Activated CD4-positive, alpha-beta T cell treated with anti-CD3 and anti-CD28 coated beads, Interleukin-2, amount 50 U/mL, for 24 hours (primary cell): ENCODE data around the gene FA2H.
"Not testable (repeated sequence)": the region's sequence is repeated elsewhere in the genome, so short reads cannot be mapped to it uniquely, and the experiment has no call there.

ENCODE experiments used
- DNase-seq, 2 donors: peaks; one replicate each; pipeline ENCODE4 v3.0.0-alpha.2; 2020; ENCODE audit warnings: low read depth in 1 of 2, low spot score in 1 of 2

FA2H gene

DNA sequence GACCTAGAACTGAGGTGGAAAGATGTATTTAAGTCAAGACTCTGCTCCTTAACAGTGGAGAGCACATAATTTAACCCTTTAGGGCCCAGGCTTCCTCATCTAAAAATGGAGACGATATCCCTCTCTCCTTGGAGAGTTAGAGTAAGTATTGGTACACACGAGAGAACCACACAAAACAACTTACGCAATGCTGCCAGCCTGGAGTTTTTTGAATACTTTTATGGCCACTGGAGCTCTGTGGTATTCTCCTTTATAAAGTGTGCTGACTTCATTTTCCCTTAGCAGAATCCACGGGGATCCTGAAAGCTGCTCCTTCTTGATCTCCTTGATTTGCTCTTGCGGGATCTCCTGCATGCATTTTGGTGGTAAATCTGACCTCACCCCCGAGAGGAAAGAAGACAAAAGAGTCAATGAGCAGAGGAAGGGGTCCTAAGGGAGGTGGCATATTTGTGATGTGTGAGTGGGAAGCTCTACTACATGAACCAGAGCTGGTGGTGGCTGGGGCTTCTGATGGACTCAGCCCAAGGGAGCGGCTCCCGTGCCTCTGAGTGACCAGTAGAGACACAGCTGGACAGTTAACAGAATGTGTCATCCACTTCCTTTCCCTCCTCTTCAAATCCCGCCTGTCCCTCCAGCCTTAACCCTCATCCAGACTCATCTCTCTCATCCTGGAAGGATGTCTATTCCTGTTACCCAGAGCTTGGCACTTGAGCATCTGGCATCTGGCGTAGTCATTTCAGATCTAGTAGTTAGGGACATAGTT, 83.3 kb downstream of the FA2H start:
- DNase-seq, result no peak

DNA sequence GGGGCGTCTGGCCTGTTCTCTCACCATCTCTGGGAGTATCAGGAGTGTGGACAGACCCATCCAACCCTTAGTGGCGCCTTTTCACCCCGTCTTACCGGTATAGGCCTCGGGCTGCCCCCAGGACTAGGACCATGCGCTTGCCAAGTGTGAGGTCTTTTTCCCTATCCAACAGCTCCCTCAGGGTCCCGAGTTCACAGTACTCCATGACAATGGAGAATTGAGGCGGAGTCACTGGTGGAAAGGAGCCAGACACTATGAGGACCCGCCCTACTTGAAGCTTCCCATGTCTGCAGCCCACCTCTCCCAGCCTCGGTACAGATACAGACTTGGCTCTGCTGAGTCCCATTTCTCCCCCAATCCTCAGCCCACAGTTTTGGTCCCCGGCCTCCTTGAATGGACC, 92.1 kb downstream of the FA2H start:
- DNase-seq, result no peak

DNA sequence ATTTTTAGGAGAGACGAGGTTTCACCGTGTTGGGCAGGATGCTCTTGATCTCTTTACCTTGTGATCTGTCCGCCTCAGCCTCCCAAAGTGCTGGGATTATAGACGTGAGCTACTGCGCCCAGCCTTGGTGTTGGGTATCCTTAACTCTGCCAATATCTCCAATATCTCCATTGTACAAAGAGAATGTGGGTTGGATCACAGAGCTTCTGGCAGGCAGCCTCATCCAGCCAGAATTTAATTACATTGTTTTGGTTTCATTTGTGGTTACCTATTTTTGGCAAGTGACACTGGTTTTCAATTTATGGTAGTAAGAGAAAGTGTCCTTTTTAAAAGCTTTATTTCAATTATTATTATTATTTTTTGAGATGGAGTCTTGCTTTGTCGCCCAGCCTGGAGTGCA, 93.9 kb downstream of the FA2H start:
- no peak for DNase-seq

DNA sequence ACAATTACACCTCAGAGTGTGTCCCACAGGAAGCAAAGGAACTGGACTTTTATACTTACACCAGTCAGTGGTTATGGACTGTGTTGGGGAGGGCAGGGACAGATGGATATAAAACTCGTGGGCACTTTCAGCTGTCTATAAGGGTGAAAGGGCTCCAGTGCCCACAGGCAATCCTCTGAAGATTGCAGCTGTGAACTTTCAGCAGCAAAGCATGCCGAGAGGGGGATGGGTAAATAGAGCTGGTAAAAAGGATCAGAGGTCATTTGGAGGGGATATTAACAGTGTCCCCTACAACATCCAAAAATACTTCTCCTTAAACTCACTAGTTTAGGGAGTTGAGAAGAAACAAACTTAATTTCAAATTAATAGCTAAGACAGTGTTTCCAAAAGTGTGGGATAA, 94.6 kb downstream of the FA2H start:
- DNase-seq, result no peak

DNA sequence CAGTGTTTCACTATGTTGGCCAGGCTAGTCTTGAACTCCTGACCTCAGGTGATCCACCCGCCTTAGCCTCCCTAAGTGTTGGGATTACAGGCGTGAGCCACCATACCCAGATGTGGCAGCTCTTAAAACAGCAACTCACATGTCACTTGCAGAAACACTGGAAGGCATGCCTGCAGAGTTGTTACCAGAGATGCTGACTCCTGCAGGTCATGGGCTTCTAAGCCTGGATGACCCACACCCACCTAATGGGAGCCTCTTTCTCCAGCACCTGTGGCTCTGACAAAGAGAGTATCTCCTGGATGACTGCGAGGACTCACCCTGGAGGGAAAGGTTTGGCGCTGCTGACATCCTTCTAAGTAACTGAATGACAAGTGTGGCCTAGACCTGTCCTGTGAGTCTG, 96.8 kb downstream of the FA2H start:
- no peak for DNase-seq

- DNase-seq, result no peak
These were observed 100.7 kb downstream of the FA2H start for GRCh38 chr16:74673876-74674275.

GRCh38 chr16:74668877-74669276, 105.7 kb downstream of the FA2H start:
- not testable (repeated sequence) for DNase-seq

DNA sequence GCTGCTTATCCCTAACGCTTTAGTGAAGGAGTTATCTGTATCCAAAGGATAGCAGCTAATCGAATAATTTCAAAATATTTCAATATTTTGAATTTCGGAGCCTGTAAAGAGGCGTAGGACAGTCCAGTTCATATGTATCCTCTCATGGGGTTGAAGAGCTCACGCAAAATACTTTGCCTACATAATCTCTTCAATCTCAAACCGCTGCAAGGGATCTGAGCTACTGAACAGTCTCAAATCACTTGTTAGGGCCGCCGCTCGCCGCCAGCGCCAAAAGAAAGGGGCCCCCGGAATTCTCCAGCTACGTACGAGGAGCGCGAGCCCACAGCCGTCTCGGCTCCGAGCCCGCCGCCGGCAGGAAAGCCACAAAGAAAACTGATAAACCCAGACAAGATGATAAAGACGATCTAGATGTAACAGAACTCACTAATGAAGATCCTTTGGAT, 107.3 kb downstream of the FA2H start:
- peak; percentile 6 to 10 for DNase-seq

- DNase-seq, result peak; percentile 84 to 97
These were observed 108.0 kb downstream of the FA2H start, which contains the start of gene RFWD3 for GRCh38 chr16:74666425-74667254. RFWD3 (minus strand) TSS chr16:74666877; CDS start chr16:74661449, 5,428 bp downstream.

DNA sequence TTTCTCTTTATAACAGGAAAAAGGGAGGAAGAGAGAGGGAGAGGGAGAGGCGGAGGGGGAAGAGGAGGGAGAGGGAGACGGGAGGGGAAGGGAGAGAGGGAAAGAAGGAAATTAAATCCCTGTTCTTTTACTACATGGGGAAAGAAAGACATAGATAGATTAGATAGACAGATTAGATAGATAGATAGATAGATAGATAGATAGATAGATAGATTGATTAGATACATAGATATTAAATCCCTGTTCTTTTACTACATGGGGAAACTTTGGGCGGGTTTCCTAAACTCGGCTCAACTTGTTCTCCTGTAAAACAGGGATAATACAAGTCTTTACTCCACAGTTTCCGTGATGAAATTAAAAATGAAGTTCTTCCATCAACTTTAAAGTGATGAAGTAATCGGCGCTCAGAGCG, 108.6 kb downstream of the FA2H start:
- DNase-seq, result no peak
